Amygdala (tissue), 56 donors: ENCODE measurements around the gene PDLIM4.

ENCODE experiments used
- DNase-seq, 56 donors: peaks; one replicate each; lab custom pipeline; 2025; lab: John Stamatoyannopoulos, UW

The PDLIM4 gene

GRCh38 chr5:132226516-132227234 is 30.8 kb upstream of the PDLIM4 start:
- DNase-seq, result peak in 3 of 56 donors; percentile 24 to 47 (median 37)

DNA sequence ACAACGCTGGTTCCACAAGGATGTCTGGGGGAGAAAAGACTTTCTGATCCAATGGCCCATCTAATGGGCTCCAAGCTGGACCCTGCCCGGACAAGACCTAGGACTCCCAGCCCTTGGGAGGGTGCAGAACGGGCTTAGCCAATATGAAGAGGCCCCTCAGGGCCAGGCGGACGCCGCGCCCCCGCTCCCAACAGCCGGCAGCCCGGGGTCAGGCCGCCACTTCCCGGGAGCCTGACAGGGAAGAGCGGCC is 30.3 kb upstream of the PDLIM4 start:
- peak in 7 of 56 donors; percentile 24 to 65 (median 37) for DNase-seq

DNA sequence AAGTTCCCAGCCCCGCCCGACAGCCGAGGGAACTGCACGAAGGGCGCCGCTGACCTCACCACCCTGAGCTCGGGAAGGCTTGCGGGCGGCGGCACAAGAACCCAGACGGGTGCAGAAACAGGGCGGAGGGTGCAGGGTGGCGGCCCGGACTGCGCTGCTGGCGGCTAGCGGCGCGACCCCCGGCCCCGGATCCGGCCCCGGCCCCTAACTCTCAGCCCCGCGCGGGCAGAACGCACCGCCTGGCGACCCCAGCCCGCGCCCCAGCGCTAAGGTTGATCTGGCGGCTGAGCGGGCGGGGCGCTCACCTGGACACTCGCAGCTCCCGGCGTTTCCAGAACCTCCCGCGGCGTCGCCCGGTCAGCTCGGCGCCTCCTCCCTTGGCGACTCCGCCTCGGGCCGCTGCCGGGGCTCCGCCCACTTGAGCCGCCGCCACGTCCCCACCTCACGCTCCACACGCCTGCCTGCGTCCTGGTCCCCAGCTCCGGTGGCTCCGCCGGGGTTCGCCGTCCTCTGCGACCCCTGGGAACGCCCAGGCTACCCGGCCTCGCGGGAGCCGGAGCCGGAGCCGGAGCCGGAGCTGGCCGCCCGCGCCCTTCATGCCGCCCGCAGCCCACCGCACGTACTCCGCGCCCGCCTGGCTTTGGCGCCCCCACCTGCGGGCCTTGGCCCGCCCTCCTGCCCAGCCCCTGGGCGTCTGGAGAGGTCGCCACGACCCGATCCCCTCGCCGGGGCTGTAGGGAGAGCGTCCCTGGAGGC is 29.8 kb upstream of the PDLIM4 start, which contains the start of gene P4HA2:
TSS of gene P4HA2 (minus strand) at position 369 of the 756 bp plus-strand sequence. CDS start 9,227 bp downstream, outside the sequence.
- peak in 41 of 56 donors; percentile 17 to 83 (median 54) for DNase-seq

DNA sequence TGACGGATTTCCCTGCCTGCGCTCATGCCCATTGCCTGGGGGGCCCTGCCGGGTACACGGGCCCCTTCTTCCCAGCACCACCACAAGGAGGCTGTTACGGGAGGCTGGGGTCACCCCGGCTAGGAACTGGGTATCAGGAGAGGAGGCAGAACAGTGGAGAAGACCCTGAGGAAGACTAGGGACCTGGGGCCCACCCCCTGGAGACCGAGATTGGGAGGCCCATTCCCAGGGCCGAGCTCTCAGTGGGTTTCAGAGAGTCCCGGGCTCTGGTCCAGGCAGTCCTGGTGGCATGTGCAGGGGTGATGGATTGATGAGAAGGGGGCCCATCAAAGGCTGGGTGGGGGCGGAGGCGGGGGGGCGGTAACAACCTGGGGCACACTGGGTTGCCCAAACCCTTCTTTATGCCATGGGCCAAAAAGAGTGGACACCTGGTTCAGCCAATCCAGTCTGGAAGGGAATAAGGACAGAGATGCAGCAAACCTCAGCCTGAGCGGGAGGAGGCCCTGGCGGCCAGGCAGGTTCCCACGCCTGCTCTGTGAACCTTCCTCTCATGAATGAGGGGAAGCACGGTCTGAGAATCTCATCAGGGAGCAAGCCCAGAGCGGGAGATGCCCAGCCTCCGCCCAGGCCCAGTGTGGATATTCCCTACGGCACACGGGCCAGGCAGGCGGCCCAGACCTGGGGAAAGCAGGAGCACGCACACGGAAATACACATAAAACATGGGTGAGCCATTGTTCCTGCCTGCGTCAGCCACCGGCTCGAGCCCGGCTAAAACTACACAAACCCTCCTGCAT is 29.1 kb upstream of the PDLIM4 start:
- DNase-seq, result no peak

GRCh38 chr5:132229236-132229635 is 28.3 kb upstream of the PDLIM4 start:
- no peak for DNase-seq

GRCh38 chr5:132230871-132231270 is 26.6 kb upstream of the PDLIM4 start:
- no peak for DNase-seq

DNA sequence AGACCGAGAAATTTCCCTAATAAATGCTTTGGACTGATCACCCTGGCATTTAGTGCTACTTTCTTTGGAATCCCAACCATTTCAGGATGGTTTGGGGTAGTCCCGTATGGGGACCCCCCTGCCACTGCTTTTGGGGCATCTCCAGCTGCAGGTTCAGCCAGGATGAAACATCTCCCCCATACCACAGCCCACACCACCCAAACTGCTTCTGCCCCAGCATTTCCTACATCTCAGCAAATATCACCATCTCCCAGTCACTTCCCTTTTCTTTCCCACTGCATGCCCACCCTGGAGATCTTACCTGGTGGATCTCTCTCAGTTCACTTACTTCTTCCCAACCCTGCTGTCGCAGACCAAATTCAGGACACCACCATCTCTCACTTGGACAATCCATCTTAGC is 25.0 kb upstream of the PDLIM4 start:
- no peak for DNase-seq

GRCh38 chr5:132233081-132233480 is 24.4 kb upstream of the PDLIM4 start:
- DNase-seq, result no peak

DNA sequence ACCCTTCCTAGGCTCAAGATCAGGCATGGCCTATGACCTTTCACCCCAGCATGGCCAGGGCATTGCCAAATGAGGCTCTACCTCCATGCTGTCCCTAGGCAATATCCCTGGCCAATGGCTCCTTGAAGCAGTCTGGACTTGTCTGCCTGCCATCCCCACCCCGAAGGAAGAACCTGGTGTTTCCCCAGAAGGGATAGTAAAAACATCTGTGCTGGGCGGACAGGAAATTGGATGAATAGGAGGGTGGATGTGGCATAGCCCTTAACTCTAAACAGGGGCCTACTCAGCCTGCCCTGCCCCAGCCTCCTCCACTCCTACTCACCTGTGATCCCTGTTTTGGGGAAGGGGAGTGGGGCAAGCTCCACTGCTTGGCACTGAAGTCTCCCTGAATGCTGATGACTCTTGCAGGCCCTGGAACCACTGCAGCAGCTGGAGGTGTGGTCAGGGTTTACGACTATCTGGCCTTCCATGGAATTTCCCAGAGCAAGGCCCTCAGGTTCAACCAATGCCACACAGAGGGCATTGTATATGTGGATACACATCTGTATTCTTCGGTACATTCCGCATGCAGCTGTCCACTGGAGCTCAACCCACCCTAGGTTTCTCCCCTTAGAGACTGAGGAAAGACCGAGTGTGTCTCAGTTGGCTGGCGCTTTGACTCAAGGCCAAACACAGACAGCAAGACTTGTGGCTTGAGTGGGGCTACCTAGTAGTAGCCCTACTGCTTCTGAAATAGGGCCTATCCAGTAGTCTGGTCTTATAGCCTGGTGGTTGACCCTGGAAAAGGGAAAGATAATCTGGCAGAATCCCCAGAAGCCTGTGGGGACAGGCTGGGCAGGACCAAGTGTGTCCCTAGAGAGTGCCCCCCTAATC is 23.4 kb upstream of the PDLIM4 start:
- no peak for DNase-seq

- no peak for DNase-seq
These were observed 22.8 kb upstream of the PDLIM4 start for GRCh38 chr5:132234684-132235062.

GRCh38 chr5:132235340-132235739 is 22.2 kb upstream of the PDLIM4 start:
- no peak for DNase-seq

DNA sequence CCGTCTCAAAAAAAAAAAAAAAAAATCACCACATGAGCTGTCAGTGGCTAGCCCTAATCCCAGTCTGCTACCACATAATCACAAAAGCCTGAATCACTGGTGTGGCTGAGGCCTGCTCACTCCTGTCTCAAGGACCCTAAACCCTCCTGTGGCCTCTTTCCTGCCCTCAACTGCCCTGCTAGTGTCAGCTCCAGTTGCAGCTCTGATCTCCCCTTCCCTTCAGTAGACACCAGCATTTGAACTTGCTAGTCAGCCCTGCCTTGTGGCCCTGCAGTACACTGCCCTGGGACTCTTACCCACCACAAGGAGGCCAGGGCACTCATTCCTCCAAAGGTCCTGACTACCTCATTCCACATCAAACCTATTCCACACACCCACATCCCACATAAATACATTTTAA is 20.4 kb upstream of the PDLIM4 start:
- no peak for DNase-seq

GRCh38 chr5:132237670-132238069 is 19.8 kb upstream of the PDLIM4 start:
- no peak for DNase-seq

GRCh38 chr5:132238169-132238744 is 19.2 kb upstream of the PDLIM4 start:
- peak in 33 of 56 donors; percentile 13 to 85 (median 43) for DNase-seq

GRCh38 chr5:132238901-132239500 is 18.5 kb upstream of the PDLIM4 start:
- no peak for DNase-seq

DNA sequence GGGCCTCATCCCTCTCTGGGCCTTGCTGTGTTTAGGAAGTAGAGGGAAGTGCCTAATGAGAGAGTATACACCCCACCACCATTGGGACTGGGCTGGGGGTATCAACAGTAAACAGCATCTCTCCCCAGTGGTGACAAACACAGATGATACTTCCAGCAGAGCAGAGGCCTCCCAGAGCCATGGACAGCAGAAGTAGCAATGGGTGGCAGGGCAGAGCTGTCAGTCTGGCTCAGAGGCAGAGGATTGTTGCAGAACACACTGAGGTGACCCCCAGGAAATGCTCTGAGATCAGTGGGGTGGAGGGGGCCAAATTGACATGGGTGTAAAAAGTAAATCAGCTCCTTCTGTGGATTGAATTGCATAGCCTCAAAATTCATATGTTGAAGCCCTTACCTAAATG is 17.7 kb upstream of the PDLIM4 start:
- no peak for DNase-seq

- no peak for DNase-seq
These were observed 14.0 kb upstream of the PDLIM4 start for GRCh38 chr5:132243366-132243977.

DNA sequence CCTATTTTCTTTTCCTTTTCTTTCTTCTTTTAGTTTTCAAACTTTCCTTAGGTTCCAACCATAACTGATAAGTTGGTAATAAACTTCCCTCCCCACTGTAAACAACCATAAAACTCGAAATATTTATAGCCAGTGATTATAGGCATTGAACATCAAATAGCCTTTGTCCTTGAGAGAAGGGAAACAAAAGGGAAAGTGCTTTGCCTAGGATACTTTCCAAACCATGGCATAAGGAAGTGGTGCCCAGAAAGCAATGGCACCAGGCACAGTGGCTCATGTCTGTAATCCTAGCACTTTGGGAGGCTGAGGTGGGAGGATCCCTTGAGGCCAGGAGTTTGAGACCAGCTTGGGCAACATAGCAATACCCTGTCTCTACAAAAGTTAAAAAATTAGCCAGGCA is 11.9 kb upstream of the PDLIM4 start:
- no peak for DNase-seq

DNA sequence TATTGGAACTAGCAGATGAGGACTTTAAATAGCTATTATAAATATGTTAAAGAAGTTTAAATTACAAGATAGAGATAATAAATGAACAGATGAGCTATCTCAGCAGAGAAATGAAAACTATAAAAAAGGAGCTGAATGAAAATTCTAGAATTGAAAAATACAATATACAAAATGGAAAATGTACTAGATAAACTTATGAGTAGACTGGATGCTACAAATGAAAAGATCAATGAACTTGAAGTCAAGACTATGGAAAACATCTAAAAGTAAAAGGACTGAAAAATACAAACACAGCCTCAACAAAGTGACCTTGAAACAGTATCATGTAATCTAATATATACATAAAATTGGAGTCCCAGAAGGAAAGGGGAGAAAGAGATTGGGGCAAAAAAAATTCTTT is 10.7 kb upstream of the PDLIM4 start:
- no peak for DNase-seq
